AML-193 (cell line): ENCODE measurements around the gene JMJD1C.
"Not testable (repeated sequence)": the region's sequence is repeated elsewhere in the genome, so short reads cannot be mapped to it uniquely, and the experiment has no call there.

Experiments used
- DNase-seq, 2 experiments: peaks; one replicate each; lab custom pipeline; 2025; lab: John Stamatoyannopoulos, UW

JMJD1C gene

DNA sequence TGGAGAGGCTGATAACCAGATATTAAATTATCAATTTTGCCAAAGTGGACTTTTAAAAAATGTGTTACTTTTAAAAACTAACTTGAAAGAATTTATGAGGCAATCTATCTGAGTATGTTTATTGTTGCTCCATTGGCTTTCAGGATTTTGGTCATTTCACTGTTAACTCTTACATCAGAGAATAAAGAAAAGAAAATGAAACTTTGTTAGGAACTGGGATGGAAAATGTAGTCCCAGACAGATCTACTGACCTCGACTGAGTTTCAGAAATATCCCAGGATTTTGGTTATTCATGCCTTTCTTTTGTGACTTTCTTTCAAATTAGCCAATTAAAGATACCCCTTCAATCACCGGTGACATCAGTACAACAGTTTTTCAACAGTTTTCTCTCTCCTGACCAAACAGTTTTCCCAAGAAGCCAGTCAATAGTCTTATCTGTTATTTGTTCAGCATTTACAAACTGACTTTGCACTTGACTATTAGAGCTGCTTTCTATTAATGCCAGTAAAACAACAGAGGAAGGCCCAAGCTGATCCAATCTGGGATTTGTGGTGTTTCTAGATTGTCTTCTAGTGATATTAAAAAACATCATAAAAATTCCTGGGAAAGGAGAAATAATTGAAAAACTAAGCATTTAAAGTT, 296.8 kb downstream of the JMJD1C start:
- no peak for DNase-seq

DNA sequence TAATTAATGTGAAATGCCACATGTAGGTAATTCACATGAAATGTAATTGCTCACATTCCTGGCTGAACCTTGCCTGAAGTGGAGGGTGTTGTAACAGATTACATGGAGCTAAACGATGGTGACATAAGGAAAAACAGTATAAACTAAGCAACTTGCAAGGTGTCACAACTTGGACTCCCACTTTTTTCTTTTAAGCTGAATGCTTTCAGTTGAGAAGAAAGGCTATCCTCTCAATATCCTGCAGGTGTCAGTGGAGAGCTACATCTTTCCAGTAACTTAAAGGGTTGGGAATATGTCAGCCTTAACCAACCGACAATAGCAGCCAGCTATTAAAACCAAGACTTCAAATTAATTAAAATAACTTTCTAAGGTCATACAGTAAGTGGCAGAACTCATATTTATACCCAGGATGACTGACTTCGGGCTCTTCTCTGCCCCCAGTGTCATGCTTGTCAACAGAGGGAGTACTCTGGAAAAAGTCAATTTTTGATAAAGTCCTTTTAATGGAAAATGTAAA, 299.0 kb downstream of the JMJD1C start:
- peak; percentile 61 to 73 for DNase-seq

DNA sequence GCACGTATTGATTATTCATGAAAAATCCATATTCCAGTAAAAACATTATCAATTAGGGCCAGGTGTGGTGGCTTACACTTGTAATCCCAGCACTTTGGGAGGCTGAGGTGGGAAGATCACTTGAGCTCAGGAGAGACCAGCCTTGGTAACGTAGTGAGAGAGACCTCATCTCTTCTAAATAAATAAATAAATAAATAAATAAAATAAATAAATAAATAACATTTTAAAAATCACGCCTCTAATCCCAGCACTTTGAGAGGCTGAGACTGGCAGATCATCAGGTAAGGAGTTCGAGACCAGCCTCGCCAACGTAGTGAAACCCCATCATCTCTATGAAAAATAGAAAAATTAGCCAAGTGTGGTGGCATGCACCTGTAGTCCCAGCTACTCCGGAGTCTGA, 300.5 kb downstream of the JMJD1C start:
- no peak for DNase-seq

DNA sequence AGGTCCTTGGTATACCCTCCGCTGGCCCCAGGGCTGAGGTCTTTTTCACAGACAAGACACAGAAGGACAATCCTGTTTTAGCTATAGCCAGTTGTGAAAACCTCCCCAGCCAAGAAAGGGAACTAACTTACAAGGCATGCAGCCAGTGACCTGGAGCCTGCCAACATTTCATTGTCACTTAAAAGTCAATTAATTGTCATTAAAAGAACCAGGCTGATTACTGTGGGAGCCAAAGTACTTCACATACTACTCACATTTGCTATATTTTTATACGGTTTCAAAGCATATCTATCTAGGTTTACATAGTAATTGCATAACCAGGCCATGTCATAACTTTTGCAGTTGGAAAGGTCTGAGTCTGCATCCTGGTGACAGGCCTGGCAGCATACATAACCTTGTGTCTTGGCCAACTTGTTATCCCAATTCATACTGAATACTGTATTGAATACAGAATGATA, 301.6 kb downstream of the JMJD1C start:
- DNase-seq = peak; percentile 27 to 66

DNA sequence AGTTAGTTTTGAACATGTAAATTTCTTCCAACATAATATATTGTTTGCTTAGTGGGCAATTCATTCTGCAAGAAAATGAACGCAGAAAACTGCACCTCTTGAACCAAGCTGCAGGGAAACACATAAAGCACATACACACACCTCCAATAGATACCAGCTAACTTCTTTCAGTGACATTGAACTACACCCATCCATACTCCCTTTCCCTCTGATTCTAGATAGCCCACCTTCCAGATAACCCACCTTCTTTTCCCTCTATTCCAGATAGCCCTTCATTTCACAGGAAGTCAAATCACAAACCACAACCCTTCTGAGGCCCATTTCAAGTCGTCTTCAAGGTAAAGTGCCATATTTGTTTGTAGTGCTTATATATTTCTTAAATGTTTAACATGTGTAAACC, 304.2 kb downstream of the JMJD1C start:
- DNase-seq = no peak

DNA sequence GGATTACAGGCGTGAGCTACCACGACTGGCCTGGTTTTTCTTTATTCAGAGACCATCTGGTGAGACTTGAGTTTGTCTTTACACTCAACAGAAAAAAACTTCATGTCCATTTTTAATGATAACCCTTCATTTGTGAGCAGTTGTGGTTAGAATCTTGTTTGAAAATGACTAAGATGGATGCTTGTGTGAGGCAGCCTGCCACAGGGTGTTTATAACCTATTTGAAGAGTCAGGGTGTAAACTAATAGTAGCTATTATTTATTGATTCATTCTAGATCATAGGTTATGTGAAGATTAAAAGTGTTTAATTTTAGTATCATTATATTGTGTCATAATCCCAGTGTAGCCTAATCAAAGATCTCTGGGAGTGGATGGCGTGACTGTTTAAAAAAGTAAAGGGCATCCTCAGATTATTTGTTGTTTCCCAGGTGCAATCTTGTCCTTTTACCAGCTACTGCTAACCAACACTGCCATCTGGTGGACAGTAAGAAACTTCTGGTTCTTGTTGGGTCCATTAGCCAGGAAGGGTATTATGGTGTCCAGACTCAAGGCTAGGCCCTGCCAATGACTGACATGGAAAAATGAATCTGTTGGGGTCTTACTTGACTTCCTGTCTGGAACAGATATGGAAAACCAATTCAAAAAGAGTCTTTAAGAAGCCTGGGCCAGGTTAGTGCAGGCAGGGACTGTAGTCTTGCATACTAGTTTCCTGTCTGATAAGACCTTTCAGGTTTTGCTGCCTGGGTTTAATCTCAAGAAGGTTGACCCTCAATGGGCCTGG, 307.7 kb downstream of the JMJD1C start:
- DNase-seq = peak; percentile 62 to 66

DNA sequence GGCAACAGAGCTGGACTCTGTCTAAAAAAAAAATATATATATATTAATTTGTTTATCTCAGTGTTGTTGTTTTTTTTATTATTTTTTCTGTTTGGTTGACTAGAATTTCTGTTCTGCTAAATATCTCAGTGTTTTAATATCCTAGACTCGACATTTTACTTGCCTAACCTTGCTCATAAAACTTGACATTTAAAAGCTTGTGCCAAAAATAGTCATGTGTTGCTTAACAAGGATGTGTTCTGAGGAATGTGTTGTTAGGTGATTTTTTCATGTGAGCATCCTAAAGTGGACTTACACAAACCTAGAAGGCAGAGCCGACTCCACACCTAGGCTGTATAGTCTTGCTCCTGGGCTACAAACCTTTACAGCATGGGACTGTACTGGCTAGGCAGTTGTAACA, 309.5 kb downstream of the JMJD1C start:
- no peak for DNase-seq

DNA sequence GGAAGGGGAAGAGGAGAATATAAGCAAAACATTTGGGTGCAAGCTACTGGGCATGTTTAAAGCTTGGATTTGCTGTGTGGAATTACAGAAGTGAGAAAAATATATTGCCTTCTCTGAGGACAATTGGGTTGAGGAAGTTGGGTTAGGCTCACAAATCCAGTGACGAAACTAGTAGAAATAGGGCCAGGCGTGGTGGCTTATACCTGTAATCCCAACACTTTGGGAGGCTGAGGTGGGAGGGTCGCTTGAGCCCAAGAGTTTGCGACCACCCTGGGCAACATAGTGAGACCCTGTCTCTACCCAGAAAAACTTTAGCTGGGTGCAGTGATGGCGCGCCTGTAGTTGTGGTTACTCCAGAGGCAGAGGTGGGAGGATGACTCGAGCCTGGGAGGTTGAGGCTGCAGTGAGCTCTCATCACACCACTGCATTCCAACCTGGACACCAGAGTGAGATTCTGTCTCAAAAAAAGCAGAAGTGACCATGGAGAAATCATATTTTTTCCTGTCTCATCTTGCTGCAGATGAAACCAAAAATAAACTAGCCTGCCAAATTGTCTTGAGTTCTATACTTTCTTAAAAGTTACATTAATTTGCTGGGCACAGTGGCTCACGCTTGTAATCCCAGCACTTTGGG, 310.3 kb downstream of the JMJD1C start:
- DNase-seq = peak in 1 of 2 experiments; percentile 12

DNA sequence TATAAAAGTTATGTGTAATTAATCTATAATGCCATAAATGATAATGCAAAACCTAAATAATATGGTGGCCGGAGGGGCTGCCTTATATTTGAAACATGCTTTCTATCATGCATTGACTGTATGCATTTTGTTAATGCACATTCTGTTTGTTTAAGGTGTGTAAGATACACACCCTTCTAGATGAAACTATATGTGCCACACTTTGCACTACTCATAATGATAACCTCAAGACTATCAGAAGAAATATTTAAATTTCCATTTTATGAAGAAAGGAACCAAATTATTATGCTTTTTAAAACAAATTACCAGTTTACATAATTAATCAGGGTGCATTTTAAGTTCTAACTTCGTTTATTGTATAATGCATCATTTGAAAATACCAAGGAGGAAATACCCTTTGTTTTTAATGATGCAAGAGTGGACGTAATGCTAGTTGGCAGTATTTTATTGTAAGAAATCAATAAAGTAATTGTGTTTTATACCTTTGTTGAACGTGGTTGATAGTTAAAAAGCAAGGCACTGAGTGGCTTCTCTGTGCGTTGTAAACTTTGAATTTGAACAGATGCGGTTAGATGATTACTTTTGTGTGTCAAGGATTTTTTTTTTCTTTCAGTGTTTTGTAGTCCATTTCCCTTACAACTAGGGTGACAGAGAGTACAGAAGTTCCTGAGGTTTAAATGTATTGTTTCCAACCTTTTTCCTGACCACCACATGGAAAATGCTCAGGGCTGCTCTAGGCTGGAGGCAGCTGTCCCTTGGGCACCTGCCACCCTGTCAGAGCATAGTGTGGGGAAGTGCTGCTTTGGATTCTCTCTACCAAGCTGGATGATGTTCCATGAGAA, 311.0 kb downstream of the JMJD1C start:
- DNase-seq = no peak

DNA sequence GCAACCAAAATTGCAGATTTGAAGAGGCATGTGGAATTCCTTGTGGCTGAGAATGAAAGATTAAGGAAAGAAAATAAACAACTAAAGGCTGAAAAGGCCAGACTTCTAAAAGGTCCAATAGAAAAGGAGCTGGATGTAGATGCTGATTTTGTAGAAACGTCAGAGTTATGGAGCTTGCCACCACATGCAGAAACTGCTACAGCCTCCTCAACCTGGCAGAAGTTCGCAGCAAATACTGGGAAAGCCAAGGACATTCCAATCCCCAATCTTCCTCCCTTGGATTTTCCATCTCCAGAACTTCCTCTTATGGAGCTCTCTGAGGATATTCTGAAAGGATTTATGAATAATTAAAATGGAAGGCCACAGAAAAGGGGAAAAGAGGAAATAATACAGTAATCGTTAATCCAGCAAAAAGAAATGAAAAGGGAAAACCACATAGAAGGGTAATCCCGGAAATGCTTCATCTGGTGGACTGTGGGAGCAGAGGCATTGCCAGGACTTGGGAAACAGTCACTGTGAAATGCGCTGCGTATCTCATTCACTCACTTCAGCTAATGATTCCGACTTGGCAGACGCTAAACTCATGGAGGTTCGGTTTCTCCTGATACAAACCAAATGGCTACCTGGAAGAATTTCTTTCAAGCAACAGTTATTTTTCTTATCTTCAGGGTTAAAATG, 311.8 kb downstream of the JMJD1C start:
- not testable (repeated sequence) for DNase-seq

DNA sequence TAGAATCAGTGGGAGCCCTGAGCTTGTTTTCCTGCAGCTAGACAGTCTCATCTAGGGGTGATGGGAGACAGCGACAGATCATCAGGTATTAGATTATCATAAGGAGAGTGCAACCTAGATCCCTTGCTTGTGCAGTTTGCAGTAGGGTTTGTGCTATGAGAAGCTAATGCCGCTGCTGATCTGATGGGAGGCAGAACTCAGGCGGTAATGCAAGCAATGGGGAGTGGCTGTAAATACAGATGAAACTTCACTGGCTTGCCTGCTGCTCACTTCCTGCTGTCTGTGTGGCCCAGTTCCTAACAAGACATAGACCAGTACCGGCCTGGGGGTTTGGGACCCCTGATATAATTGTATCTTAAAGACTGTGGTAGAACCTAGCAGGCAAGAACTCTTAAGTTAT, 315.0 kb downstream of the JMJD1C start:
- DNase-seq = no peak

DNA sequence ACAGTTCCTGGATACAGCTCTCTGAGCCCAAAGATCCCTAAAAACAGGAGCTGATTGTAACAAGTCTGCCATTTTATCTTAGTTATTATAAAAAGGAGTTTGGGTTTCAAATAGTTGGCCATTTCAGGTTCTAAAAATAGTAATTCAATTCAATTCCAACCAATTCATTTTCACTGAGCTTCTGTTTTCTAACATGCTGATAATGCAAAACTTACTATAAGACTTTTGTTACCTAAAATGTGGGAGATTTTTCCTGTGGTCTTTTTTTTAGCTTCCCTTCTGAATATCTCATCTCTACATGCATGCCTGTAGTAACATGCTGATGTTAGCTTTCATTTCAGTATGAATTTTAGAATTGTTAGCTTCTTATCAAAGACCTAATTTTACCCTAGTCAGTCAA, 319.3 kb downstream of the JMJD1C start:
- no peak for DNase-seq

DNA sequence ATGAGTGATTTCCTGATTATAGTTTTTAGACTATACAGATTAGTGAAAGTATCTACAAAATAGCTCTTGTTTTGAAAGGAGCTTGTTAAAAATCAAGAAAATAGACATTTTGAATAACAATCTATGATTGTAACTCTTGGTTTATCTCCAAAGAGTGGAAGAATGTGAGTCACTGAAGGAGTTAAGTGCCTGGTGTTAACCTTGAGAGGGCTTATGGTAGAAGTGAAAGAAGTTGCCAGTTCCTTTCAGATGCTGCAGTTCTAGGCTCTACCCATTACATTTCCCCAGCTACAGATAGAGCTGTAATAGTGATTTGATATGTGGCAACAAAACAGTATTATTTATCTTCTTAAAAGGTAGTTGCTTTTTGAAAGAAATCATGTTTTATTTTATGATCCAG, 320.0 kb downstream of the JMJD1C start:
- DNase-seq = no peak

DNA sequence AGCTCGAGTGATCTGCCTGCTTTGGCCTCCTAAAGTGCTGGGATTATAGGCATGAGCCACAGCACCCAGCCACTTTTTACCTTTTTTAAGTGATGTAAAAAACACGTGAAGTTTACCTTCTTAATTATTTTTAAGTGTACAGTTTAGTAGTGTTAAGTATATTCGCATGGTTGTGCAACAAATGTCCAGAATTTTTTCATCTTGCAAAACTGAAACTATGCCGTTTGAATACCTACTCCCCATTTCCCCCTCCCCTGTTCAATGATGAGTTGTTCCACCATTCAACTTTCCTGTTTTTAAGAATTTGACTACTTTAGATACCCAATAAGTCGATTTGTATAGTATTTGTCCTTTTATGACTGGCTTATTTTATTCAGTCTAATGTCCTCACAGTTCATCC, 321.8 kb downstream of the JMJD1C start:
- DNase-seq = peak; percentile 7 to 40

DNA sequence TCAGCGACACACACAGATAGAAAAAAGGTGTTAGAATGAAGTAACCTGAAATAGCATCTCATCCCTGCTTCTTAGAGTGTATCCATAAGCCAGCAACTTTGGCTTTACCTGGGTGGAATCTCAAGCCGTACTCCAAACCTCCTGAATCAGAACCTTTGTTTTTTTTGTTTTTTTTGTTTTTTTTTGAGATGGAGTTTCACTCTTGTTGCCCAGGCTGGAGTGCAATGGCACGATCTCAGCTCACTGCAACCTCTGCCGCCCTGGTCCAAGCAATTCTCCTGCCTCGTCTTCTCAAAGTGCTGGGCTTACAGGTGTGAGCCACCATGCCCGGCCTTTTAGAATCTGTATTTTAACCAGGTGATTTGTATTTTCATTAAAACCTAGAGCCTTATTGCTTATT, 323.6 kb downstream of the JMJD1C start:
- DNase-seq = no peak

DNA sequence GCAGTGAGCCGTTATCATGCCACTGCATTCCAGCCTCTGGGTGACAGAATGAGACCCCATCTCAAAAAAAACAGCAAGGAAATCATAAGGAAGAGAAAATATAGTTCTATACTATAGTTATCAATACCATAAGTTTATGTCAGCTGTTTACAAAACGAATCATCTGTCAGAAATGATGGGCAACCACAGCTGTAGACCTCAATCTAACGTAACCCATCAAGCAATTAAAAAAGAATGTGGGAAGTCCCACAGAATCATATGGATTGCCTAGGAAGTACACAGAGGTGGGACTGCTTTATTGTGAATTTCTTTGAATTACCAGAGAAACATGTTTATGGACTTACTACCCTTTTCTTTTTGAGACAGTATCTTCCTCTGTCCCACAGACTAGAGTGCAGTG, 325.7 kb downstream of the JMJD1C start:
- DNase-seq = no peak

DNA sequence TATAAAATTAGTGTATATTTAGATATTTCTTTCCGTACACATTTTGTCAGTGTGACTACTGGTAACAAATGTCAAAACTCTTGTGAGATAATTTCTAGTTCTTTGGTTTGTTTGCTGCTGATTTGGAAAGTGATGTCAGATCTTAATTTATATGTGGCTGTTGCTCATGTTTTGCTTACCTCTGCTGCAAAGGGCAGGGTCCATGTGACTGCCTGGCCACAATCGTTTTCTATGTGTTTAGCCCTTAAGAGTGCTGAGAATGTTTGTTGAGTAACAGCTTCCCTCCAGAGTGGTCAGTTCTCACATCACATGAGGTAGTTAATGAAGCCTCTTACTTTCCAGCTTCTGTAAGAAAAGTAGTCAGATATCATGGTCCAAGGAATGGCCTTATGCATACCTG, 328.5 kb downstream of the JMJD1C start:
- peak; percentile 37 to 39 for DNase-seq

DNA sequence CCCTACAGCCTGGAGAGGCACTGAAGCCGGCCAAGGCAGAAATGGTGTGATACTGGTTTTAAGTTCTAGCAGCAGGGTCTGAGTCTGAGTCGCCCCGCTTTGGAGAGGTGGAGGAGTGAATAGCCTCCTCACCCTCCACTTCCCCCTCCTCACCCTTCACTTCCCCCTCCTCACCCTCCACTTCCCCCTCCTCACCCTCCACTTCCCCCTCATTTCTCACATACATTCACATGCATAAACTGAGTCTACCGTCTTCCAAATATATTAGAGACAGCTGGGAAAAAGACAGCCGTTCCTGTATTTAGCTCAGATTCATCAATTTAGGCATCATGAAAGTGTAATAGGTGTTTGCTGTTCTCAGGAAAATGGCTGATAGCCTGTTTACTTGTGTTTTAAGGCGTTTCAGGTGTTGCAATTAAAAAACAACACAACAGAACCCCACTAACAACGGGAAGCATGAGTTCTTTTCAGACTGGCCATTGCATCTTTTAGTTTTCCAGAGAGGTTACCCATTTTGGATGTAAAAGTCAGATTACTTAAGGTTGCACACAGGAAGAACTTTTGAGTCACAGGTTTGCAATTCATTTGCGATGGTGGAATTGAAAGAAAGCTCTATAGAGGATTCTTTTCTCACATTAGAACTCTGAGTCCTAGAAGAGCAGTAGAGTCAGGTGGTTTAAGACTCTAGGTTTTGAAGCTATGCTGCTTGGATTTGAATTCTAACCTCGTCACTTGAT, 331.8 kb downstream of the JMJD1C start:
- peak in 1 of 2 experiments; percentile 23 for DNase-seq

DNA sequence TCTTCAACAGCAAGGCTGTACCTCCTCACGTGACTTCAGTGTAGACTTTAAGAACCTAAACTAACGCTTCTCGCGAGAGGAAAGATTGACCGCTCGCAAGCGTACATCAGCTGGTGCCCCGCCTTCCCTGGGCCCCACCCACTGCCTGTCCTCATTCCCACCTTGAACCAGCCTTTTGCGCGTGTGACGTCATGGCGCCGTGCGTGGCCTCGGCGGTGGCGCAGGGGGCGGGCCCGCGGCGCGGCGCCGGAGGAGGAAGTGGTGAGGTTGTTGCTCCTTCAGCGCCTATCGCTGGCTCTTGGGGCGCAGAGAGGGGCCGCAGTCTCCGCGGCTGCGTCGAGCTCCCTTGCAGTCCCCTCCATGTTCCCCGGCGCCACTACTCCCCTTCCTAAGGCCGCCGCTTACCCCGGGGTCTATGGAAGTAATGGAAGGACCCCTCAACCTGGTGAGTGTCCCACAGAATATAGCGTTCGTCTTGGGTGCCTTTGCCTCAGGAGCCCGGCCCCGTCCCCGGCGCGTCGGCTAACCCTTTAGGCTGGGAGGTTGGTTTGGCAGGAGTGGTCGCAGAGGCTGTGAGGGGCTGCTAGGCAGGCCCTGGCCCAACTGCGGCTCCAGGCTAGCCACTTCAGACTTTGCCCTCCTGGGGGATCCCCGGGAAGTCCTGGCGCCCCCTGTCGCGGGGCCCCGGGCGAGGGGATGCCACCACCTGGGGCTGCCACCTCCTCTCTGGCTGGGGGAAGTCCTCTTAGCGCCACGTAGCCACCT, 332.5 kb downstream of the JMJD1C start, which contains the start of gene NRBF2:
TSS of gene NRBF2 (plus strand) at position 273 of the 765 bp plus-strand sequence. CDS start at position 416, 143 bp downstream.
- peak; percentile 94 to 95 for DNase-seq

DNA sequence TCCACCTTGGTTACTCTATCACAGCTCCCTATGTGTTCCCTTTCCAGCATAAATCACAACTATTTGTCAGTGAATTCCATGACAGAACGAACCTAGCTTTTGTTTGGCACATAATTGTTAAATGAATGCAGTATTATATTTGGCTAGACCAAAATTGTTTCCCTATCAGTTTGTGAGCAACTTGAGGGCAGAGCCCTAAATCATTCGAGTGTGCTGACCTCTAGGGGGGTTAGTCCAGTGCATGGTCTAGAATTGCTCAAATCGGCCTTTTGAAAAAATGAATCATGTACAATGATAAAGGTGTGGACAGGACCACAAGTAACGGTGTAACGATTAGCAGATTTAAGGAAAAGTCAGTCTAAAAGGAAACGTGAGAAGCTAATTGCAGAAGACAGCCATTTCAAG, 333.1 kb downstream of the JMJD1C start:
- DNase-seq = no peak
